ENCODE measurements around the gene C16orf74. TPM values are rescaled to one million over a fixed set of nuclear protein-coding genes. Genes with fewer than 3 reads are reported as not detected.
A peak's percentile ranks its signal among the peaks of the same experiment; 100 is the strongest.

C16orf74 gene
- total RNA-seq, 1 experiment from 2014 or later = 3.4 TPM

GRCh38 chr16:85661740-85662481 lies 89.0 kb downstream of the C16orf74 start:
- H3K27me3 Mint-ChIP-seq (ENCODE audit: unreplicated experiment) = no peaks in the 10 kb centered on the region
- DNase-seq = no peak
- no peak overlapping the region for H3K4me3 Mint-ChIP-seq (ENCODE audit: low read depth, unreplicated experiment)
- BruUV-seq (replicated peaks) = no TSS peak
- no peak overlapping the region for H3K27ac Mint-ChIP-seq (ENCODE audit: unreplicated experiment)
- no peak for TF ChIP-seq CTCF (IDR thresholded peaks at IDR 0.05; ENCODE audit: unreplicated experiment)
- intact Hi-C loops (cut with micrococcal nuclease; ENCODE audit: unreplicated experiment) = no loop called here
- H3K36me3 Mint-ChIP-seq (ENCODE audit: insufficient read depth, unreplicated experiment) = peaks cover 38% of the 10 kb centered on the region
- no peaks in the 10 kb centered on the region for H3K4me1 Mint-ChIP-seq (ENCODE audit: low read depth, unreplicated experiment)
- no peaks in the 10 kb centered on the region for H3K9me3 Mint-ChIP-seq (ENCODE audit: low read depth, unreplicated experiment)
- CTCF ChIA-PET = no interaction called here

- CTCF ChIA-PET = no interaction called here
- Mint-ChIP-seq H3K36me3 (ENCODE audit: insufficient read depth, unreplicated experiment) (peaks cover 47% of the 10 kb centered on the region), H3K9me3 (ENCODE audit: low read depth, unreplicated experiment) (no peaks in the 10 kb centered on the region), H3K4me3 (ENCODE audit: low read depth, unreplicated experiment) (no peak overlapping the region), H3K27ac (ENCODE audit: unreplicated experiment) (no peak overlapping the region), H3K4me1 (ENCODE audit: low read depth, unreplicated experiment) (no peaks in the 10 kb centered on the region), H3K27me3 (ENCODE audit: unreplicated experiment) (no peaks in the 10 kb centered on the region)
- BruUV-seq (replicated peaks) = no TSS peak
- DNase-seq = no peak
- intact Hi-C loops (cut with micrococcal nuclease; ENCODE audit: unreplicated experiment) = no loop called here
- TF ChIP-seq CTCF (IDR thresholded peaks at IDR 0.05; ENCODE audit: unreplicated experiment) = no peak
Measured at GRCh38 chr16:85660843-85661739, 89.8 kb downstream of the C16orf74 start.

- H3K27ac Mint-ChIP-seq (ENCODE audit: unreplicated experiment) = no peak overlapping the region
- no peaks in the 10 kb centered on the region for H3K4me1 Mint-ChIP-seq (ENCODE audit: low read depth, unreplicated experiment)
- peaks cover 48% of the 10 kb centered on the region for H3K36me3 Mint-ChIP-seq (ENCODE audit: insufficient read depth, unreplicated experiment)
- CTCF ChIA-PET = interaction anchor here (1.4 kb wide), 1 partner anchor 244 kb away, joined by 3 read pairs; no protein-coding TSS in a partner anchor
- intact Hi-C loops (cut with micrococcal nuclease; ENCODE audit: unreplicated experiment) = no loop called here
- DNase-seq = peak; percentile 80
- no peaks in the 10 kb centered on the region for H3K9me3 Mint-ChIP-seq (ENCODE audit: low read depth, unreplicated experiment)
- no TSS peak for BruUV-seq (replicated peaks)
- H3K4me3 Mint-ChIP-seq (ENCODE audit: low read depth, unreplicated experiment) = no peak overlapping the region
- TF ChIP-seq CTCF (IDR thresholded peaks at IDR 0.05; ENCODE audit: unreplicated experiment) = peak; percentile 95
- no peaks in the 10 kb centered on the region for H3K27me3 Mint-ChIP-seq (ENCODE audit: unreplicated experiment)
Measured at GRCh38 chr16:85659805-85660511, 90.9 kb downstream of the C16orf74 start.

GRCh38 chr16:85659336-85659735 lies 91.6 kb downstream of the C16orf74 start:
- no peak for DNase-seq
- intact Hi-C loops (cut with micrococcal nuclease; ENCODE audit: unreplicated experiment) = no loop called here
- Mint-ChIP-seq H3K9me3 (ENCODE audit: low read depth, unreplicated experiment) (no peaks in the 10 kb centered on the region), H3K27ac (ENCODE audit: unreplicated experiment) (no peak overlapping the region), H3K4me1 (ENCODE audit: low read depth, unreplicated experiment) (no peaks in the 10 kb centered on the region), H3K36me3 (ENCODE audit: insufficient read depth, unreplicated experiment) (peaks cover 54% of the 10 kb centered on the region), H3K4me3 (ENCODE audit: low read depth, unreplicated experiment) (no peak overlapping the region), H3K27me3 (ENCODE audit: unreplicated experiment) (no peaks in the 10 kb centered on the region)
- CTCF ChIA-PET = interaction anchor here (0.5 to 1.9 kb wide), 3 partner anchors 10 to 266 kb away, joined by 3 to 6 read pairs (median 5); no protein-coding TSS in a partner anchor
- no peak for TF ChIP-seq CTCF (IDR thresholded peaks at IDR 0.05; ENCODE audit: unreplicated experiment)
- no TSS peak for BruUV-seq (replicated peaks)
